SK-N-SH (cell line): Measurements from ENCODE around the gene PRKAG1.

ENCODE experiments used
- CTCF ChIP-seq: fragments of 200-600 bp; sonication (generic); IDR thresholded peaks from 2 replicates; pipeline ENCODE4 v1.6.1; 2017; ENCODE audit warnings: antibody characterized with exemption, mild to moderate bottlenecking, moderate library complexity
- GATA2 ChIP-seq: sonication (generic); formaldehyde crosslinking; IDR thresholded peaks from 2 replicates; pipeline ENCODE4 v1.5.0; 2020; ENCODE audit warnings: mild to moderate bottlenecking, missing genetic modification reagents
- MXI1 ChIP-seq: IDR thresholded peaks from 2 replicates; pipeline ENCODE4 v1.6.1; 2012; ENCODE audit warnings: mild to moderate bottlenecking, low read depth, low read length, improper control_type of control experiment
- NRF1 ChIP-seq: IDR thresholded peaks from 2 replicates; pipeline ENCODE4 v1.6.1; 2012; ENCODE audit warnings: low read depth, mild to moderate bottlenecking, low read length
- POLR2AphosphoS5 ChIP-seq: IDR thresholded peaks from 2 replicates; pipeline ENCODE4 v1.6.1; 2012; ENCODE audit warnings: low read depth, low read length
- SIN3A ChIP-seq: IDR thresholded peaks from 2 replicates; pipeline ENCODE4 v1.6.1; 2012; ENCODE audit warnings: low read depth, mild to moderate bottlenecking, low read length, moderate library complexity, borderline replicate concordance

DNA sequence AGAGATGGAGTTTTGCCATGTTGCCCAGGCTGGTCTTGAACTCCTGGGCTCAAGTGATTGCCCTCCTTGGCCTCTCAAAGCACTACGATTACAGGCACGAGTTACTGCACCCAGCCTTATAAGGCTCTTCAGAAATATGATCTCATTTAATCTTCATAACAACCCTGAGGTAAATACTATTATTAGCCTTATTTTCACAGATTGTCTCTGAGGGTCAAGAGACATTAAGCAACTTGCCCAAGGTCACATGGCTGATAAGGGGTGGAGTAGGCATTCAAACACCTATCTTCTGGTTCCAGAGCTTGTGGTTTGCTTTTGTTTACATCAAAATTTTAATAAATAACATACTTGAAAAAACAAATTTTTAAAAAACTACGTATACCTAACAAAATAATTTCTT is 5.1 kb downstream of the PRKAG1 start:
- TF ChIP-seq GATA2 (CRISPR knock-in tag) (no peak), POLR2AphosphoS5 (no peak), CTCF (no peak), MXI1 (no peak), SIN3A (no peak), NRF1 (no peak)
